CD4-positive, alpha-beta T cell treated with Interleukin-1 beta for 1 hour (primary cell): ENCODE data around the gene BRPF3.

ENCODE experiments used
- DNase-seq, 2 donors: peaks; one replicate each; pipeline ENCODE4 v3.0.0-alpha.2; 2020 to 2022

The BRPF3 gene

DNA sequence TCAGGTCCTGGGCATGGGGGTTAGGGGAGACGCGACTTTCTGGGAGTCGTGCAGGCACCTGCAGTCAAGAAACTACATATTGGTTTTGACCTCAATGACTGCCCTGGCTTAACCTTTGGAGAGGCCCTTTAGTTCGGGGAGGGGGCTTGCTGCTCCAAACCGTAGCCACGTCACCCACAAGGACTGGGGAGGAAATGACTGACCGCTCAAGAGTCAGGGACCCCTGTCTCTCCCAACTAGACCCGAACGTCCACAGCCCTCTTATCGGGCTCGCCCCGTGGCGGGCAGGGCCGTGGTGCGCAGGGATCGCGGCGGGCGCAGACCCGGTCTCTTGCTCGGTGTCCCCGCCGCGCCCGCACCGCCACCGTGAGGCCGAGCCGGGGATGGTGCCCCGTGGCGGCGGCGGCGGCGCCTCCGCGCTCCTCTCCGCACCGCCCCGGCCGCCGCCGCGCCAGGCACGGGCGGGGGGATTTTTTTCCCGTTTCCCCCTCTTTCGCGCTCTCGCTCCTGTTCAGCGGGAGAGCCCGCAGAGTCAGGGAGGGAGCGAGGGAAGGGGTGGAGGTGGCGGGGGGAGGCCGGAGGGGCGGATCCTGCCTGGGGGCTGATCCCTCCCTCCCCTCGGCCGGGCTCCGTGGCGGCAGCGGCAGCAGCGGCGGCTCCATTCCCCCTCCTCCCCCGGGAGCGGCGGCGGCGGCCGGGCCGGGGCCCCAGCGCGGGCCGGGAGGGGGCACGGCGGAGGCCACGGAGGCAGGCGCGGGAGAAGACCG lies at the start of gene BRPF3:
Gene BRPF3, plus strand, starts transcription at position 632 of the 767 bp plus-strand sequence. CDS start 3,579 bp downstream, outside the sequence.
- DNase-seq, result peak; percentile 78 to 79

DNA sequence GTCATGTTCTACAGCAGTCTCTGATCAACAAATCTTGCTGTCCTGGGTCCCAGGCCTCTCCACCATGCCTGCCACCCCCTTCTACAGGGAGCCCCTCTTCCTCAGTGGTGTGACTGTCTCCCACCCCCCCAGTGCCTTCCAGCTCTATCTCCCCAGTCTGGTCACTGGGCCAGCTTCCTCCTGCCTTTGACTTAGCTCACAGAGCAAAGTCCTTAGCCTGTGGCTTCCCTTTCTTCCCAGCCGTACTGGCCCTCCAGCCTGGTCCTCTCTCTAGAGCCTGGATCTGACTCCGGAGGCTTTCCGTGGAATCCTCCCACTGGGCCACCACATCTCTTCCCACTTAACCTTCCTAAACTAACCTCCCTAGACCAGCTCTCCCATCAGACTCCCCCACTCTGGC lies 49.2 kb upstream of the BRPF3 start:
- no peak for DNase-seq

DNA sequence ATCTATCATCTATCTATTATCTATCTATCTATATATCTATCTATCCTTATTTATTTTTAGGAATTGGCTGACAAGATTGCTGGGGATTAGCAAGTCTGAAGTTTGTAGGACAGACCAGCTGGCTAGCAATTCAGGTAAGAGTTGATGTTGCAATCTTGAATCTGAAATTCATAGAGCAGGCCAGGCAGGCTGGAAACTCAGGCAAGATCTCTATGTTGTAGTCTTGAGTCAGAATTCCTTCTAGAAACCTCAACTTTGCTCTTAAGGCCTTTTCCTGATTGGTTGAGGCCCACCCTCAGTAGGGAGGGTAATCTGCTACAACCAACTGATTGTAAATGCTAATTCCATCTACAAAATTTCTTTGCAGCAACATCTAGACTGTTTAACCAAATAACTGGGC lies 47.1 kb upstream of the BRPF3 start:
- DNase-seq, result no peak

DNA sequence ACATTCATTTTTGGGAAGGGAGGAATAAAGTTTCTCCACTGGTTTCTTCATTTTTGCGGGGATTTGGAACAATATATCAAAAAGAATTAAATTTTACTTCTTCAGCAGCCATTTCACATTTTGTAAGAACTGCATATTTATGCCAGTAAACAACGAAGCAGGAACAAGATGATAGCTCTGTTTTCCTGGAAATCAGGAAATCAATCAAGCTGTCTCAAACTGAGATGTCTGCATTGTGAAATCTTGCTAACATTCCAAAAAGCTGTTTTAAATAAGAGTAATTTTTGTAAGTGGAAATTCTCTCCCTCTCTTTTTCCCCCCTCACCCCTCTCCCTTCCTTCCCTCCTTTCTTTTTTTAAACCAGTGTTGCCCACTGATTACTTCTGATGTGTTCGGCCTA lies 46.3 kb upstream of the BRPF3 start:
- DNase-seq, result no peak

DNA sequence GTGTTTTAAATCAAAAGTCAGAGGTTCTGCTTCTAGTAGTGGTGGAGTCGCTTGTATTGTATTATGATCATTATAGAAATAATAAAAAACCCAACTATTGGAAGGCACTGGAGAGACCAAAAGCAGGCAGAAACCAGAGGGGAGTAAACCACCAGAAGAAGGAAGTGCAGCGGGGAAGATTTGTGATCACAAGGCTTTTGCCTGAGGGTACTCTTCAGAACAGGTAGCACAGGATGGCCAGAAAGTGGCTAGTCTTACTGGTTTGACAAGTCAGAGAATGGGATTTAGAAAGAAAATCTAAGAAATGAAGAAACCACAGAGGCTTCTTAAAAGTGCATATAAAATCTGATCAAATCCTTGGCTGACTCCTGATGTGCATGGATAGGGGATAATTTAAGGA lies 42.3 kb upstream of the BRPF3 start:
- no peak for DNase-seq

DNA sequence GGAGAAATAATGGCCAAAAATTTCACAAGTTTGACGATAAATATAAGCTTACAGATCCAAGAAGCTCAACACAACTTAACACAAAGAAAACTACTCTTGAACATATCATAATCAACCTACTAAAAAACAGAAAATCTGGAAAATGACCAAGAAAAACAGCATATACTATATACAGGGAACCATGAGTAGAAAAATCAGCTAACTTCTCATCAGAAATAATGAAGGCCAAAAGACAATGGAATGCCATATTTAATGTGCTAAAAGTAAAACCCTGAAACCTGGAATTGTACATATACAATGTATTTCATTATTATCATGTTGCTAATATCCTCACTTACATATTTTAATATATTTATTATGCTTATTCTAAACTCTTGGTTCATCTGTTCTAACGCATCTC lies 40.9 kb upstream of the BRPF3 start:
- no peak for DNase-seq

DNA sequence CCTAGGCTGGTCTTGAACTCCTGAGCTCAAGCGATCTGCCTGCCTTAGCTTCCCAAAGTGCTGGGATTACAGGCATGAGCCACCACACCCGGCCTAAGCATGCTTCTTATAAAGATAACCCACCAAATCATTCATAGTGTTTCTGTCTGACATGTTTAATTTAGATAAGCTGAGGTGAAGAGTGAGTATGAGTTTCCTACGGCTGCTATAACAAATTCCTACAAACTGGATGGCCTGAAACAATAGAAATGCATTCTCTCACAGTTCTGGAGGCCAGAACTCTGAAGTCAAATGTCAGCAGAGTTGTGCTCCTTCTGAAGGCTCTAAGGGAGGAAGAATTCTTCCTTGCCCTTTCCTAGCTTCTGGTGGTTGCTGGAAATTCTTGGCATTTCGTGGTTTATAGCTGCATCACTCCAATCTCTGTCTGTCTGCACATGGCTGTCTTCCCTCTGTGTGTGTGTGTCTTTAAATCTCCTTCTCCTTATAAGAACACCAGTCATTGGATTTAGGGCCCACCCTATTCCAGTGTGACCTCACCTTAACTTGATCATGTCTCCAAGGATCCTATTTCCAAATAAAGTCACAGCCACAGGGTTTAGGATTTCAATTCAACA lies 36.3 kb upstream of the BRPF3 start:
- DNase-seq, result no peak

DNA sequence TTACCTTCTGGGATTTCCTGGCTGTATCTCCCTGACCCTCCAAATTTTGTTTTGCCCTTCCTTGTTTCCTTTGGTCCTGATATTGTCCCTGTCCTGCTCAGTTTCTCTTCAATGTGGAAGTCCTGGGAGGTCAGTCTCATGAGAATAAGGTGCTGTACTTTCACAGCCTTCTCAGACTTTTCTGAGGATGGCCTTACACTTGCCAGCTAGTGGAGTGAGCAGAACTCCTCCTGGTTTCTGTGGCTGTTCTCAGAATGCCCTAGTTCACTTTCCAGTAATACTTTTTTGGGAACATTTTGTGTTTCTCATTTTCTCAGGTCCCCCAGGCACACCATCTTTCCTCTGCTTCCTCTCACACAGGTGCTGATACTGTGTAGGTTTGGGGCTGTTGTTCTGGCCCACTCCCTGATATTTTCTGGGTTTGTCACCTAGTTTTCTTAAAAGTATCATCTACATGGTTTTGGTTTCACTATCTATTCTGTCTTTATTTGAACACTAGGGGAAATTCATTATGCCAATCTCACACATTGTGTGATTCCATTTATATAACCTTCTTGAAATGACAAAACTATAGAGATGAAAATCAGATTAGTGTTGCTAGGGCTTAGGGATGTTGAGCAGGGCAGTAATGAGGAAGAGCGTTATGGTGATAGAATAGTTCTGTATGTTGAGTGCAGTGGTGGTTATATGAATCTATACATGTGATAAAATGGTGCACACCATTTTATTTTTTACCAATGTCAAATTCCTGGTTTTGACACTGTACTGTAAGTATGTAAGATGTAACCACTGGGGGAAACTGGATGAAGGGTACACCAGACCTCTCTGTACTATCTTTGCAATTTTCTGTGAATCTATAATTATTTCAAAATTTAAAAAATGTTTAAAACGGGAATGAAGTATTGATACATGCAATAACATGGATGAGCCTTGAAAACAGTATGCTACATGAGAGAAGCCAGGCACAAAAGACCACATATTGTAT lies 27.2 kb upstream of the BRPF3 start:
- no peak for DNase-seq

DNA sequence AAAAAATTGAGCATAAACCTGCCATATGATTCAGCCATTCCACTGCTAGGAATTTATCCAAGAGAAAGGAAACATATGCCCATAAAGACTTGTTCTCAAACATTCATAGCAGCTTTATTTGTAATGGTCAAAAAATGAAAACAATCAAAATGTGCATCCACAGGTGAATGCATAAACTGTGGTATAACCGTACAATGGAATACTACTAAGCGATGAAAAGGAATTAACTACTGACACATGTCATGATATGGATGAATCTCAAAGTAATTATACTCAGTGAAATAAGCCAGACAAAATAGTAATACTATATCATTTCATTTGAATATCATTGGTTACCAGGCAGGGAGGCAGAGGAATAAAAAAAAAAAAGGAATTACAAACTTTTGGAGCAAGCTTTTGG lies 25.8 kb upstream of the BRPF3 start:
- DNase-seq, result no peak

DNA sequence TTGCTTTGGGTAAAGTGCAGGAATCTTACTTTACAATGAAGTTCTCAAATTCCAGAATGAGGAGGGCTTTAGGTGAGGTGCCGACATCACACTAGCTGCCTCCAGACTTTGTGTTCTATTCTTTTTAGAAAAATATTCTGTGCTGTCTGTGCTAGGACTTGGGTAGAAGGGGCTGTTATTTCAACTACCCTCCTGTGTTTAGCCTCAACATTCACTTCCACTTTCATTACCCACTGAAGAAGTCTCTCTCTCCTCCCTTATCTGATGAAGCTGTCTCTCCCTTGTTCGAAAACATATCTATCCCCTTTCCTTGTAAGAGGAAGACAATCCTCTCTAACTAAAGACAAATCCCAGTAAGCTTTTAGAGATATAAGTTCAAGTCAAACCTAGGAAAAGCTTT lies 25.0 kb upstream of the BRPF3 start:
- DNase-seq, result no peak

DNA sequence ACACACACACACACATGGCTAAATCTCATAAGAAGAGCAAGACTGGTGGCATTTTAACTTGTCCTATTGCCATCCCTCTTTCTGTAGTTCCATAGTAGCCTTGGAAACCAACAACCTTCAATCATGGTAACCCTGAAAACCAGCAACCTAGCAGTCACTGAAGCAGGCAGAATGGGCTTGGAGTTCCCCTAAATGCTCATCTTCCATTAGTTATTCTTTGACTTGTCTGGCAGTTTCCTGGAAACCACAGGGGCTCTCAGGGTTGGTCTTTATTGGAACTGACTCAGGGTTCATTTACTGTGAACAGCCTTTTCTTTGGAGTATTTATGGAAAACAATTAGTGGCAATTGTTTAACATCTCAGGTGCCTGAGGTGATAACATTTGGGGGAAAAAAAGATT lies 19.4 kb upstream of the BRPF3 start:
- no peak for DNase-seq

DNA sequence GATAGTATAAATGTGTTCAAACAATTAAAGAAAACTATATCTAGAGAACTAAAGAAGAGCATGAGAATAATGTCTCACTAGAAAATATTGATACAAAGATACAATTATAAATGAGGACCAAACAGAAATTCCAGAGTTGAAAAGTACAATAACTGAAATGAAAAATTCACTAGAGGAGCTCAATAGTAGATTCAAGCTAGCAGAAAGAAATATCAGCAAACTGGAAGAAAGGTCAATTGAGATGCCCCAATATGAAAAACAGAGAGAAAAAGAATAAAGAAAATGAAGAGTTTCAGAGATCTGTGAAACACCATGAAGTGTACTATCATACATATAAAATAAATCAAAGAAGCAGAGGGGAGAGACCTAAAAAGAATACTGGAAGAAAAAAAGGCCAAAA lies 18.0 kb upstream of the BRPF3 start:
- DNase-seq, result no peak

DNA sequence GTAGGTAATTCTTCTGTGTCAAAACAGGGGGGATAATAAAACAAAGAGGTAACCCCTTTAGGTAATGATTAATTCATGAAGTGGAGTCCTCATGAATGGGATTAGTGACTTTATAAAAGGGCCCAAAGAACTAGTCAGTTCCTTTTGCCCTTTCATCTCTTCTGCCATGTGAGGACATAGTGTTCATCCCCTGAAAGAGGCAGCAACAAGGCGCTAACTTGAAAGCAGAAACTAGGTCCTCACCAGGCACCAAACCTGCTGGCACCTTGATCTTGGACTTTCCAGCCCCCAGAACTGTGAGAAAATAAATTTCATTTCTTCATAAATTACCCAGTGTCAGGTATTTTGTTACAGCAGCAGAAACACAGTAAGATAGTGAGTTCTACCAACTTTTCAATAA lies 16.4 kb upstream of the BRPF3 start:
- no peak for DNase-seq

DNA sequence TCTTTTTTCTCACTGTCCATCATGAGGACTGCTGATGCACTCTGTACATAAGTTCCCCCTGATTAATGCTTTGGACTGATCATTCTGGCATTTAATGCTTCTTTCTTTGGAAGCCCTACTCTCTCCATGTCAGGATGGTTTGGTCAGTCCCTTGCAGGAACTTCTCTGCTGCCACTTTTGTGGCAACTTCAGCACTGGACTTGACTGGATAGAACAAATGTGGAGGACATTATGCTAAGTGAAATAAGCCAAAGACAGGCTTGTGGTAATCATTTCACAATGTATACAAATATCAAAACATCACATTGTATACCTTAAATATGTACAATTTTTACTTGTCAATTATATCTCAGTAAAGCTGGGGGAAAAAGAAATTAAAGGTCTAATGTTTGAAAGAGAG lies 12.2 kb upstream of the BRPF3 start:
- DNase-seq, result no peak

DNA sequence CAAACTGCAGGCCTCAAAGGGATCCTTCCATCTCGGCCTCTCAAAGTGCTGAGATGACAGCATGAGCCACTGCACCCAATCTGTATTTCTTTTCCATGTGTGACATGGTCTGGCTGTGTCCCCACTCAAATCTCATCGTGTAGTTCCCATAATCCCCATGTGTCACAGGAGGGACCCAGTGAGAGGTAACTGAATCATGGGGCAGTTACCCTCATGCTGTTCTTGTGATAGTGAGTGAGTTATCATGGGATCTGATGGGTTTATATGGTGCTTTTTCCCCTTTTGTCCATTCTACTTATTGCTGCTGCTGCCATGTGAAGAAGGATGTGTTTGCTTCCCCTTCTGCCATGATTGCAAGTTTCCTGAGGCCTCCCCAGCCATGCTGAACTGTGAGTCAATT lies 10.3 kb upstream of the BRPF3 start:
- no peak for DNase-seq

DNA sequence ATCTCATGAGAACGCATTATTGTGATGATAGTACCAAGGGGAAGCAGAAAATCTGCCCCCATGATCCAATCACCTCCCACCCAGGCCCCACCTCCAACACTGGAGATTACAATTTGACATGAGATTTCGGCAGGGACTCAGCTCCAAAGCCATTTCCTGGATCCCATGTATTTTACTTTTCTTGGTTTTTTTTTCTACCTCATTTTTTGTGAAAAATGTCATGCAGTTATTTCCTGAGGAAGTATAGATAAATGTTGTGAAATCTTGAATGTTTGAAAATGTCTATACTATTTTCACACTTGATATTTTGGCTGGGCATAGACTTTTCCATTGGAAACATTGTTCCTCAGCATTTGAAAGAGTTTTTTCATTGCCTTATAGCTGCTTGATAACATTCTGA lies 9.1 kb upstream of the BRPF3 start:
- DNase-seq, result no peak

DNA sequence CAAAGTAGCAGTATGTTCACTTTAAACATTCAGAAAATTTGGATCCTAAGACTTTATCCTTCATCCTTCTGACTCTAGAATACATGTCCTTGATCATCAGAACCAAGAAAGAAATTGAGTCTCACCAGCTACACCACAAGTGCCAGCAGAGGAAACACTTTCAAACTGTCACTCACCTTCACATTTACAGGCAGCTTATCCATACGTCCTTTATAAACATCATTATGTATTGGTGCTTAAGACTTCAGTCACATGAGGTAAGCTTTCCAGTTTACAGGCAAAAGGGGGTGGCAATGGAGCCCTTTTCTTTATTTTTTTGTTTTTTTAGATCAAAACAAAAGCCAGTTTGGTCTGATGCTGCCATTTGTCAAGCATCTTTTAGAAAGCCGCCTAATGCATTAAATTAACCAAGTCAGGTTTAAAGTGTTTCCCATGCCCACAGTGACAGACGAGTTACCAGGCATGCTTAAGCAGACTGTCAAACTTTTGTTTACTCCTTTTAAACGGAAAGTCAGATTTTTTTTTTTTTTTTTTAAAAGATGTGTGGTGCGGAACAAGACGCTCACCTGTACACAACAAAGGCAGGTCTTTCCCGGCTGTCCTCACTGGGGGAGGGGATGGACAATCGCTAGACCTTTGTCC lies 952 bp upstream of the BRPF3 start:
- DNase-seq, result no peak

DNA sequence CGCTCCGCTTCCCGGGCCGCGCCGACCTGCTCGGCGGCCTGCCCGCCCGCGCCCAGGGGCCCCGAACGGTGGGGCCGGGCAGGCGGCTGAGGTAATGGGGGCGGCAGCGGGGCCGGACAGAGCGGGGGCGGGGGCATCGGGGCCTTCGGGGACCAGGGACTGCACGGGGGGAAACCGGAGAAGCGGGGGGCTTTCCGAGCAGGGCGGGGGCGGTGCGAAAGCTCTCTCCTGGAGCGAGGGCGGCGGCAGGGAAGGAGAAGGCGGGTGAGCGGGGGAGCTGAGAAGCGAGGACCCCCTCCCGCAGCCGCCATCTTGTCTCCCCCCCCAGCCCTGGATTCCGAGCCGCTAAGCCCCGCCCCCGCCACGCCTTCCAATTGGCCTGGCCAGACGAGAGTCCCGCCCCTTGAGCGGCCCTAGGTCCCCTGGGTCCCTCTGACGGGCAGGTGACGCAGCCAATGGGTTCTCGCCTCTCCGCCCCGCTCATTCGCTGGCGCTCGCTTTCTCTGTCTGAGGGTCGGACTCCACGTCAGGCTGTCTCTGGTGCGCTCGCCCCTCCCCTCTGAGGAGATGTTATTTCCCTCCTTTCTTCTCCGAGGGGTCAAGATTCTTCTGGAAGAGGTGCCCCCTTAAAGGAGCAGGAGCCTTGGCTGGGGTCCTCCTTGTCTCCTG lies 470 bp downstream of the BRPF3 start:
- DNase-seq, result peak; percentile 98 to 99

DNA sequence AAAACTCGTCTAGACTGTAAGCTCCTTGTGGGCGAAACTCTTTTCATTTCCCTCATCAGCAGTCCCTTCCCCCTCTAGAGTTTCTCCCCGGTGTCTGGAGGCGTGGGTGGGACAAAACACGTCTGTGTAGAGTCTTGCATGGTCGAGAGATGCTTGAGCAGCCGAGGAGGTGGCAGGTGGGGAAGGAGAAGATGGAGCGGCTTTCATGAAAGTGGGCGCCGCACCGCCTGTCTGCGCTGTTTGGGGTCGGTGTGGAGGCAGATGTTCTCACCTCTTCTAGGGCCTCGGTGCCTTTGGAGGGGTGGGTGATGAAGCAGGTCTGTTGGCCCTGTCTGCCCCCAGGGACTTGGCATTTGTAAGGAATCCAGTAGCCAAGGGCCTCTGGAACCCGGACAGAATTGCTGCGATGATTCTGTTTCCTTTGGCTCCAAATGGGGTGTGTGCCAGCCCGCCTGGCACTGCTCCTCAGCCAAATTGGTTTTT lies 1.2 kb downstream of the BRPF3 start:
- DNase-seq, result no peak

DNA sequence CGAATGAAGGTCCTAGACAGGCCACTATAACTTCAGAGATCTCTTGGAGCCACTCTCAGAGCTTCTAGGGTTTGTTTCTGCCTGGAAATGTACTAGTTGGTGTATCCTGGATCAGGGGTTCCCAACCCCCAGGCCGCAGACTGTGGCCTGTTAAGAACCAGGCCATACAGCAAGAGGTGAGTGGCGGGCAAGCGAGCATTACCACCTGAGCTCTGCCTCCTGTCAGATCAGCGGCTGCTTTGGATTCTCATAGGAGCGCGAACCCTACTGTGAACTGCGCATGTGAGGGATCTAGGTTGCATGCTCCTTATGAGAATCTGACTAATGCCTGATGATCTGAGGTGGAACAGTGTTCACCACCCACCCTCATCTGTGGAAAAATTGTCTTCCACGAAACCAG lies 2.4 kb downstream of the BRPF3 start:
- DNase-seq, result no peak

DNA sequence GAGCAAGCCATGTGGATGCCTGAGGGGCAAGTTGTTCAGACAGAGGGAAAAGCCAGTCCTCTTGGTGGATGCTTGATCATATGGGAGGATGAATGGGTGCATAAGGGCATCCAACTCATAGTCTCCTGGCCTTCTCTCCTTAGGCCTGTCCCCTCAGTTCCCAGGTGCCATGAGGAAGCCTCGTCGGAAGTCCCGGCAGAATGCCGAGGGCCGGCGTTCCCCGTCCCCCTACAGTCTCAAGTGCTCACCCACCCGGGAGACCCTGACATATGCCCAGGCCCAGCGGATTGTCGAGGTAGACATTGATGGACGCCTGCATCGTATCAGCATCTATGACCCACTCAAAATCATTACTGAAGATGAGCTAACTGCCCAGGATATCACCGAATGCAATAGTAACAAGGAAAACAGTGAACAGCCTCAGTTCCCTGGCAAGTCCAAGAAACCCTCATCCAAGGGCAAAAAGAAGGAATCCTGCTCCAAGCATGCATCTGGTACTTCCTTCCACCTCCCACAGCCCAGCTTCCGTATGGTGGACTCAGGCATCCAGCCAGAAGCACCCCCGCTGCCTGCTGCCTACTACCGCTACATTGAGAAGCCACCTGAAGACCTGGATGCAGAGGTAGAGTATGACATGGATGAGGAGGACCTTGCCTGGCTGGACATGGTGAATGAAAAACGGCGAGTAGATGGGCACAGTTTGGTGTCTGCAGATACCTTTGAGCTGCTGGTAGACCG lies 3.8 kb downstream of the BRPF3 start:
- no peak for DNase-seq
